Measurements from ENCODE around the gene MCHR2. TPM values are rescaled to one million over a fixed set of nuclear protein-coding genes. Genes with fewer than 3 reads are reported as not detected.

MCHR2 gene
- total RNA-seq, 1 experiment from 2014 or later, result not detected

DNA sequence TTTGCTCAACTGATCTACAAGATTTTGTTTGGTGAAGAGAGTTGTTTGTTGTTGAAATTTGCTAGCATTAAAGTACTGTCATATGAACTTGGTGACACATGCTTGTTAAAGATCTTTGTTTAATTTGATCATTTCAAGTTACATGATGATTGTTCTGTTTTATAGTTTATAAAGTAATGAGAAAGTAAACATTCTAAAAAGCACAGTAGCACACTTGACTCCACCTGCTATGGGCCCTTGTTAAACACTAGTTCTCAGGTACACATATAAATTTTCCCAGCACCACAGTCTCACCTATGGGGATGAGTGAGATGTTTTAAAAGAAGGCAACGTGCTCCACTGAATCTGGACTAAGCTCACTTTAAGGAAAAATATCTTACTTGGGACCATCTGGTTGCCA is 14.1 kb downstream of the MCHR2 start:
- H3K9me3 Mint-ChIP-seq (ENCODE audit: unreplicated experiment), result no peaks in the 10 kb centered on the region
- DNase-seq, result no peak
- no peaks in the 10 kb centered on the region for H3K4me1 Mint-ChIP-seq (ENCODE audit: low read depth, unreplicated experiment)
- no peak overlapping the region for H3K4me3 ChIP-seq (ENCODE audit: low read depth, low read length)
- no peaks in the 10 kb centered on the region for H3K4me1 ChIP-seq
- POLR2A ChIA-PET, result no interaction called here
- no peak overlapping the region for H3K4me3 Mint-ChIP-seq (ENCODE audit: unreplicated experiment)
- H3K27me3 Mint-ChIP-seq (ENCODE audit: insufficient read depth, unreplicated experiment), result no peaks in the 10 kb centered on the region
- TF ChIP-seq, protein P1, sequence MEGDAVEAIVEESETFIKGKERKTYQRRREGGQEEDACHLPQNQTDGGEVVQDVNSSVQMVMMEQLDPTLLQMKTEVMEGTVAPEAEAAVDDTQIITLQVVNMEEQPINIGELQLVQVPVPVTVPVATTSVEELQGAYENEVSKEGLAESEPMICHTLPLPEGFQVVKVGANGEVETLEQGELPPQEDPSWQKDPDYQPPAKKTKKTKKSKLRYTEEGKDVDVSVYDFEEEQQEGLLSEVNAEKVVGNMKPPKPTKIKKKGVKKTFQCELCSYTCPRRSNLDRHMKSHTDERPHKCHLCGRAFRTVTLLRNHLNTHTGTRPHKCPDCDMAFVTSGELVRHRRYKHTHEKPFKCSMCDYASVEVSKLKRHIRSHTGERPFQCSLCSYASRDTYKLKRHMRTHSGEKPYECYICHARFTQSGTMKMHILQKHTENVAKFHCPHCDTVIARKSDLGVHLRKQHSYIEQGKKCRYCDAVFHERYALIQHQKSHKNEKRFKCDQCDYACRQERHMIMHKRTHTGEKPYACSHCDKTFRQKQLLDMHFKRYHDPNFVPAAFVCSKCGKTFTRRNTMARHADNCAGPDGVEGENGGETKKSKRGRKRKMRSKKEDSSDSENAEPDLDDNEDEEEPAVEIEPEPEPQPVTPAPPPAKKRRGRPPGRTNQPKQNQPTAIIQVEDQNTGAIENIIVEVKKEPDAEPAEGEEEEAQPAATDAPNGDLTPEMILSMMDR (IDR thresholded peaks at IDR 0.05; ENCODE audit: insufficient read depth in 1 of 2, low read depth in 1 of 2, low read length in 1 of 2, severe bottlenecking in 1 of 2, unreplicated experiment in 1 of 2), result no peak
- no peak overlapping the region for H3K27ac Mint-ChIP-seq (ENCODE audit: unreplicated experiment)
- BruUV-seq (replicated peaks), result no TSS peak
- H3K36me3 ChIP-seq (ENCODE audit: control insufficient read depth, insufficient read depth, low read length), result no peaks in the 10 kb centered on the region
- intact Hi-C loops (cut with micrococcal nuclease; ENCODE audit: unreplicated experiment), result no loop called here
- H3K36me3 Mint-ChIP-seq (ENCODE audit: insufficient read depth, unreplicated experiment), result no peaks in the 10 kb centered on the region
- CTCF ChIA-PET, result no interaction called here
- no peaks in the 10 kb centered on the region for H3K9me3 ChIP-seq
- no peaks in the 10 kb centered on the region for H3K27me3 ChIP-seq (replicated peaks; ENCODE audit: control insufficient read depth, insufficient read depth, low read length)

DNA sequence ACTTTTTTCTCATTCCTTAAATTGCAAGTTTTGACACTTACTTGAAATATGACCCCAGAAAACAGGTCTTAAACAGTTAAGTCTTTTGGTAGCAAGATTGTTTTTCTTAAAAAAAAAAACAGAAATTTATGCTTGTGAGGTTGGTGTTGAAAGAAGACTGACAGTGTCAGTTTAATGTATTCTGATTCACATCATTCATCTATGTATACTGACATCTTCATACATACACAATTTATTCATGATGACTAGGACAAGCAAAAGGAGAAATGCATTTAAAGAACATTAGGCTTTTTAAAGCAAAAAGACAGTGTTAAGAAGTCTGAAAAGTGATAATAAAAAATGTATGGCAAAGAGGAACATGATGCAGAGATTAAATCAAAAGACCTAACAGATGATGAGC is 27.0 kb downstream of the MCHR2 start:
- Histone ChIP-seq H3K4me1 (no peaks in the 10 kb centered on the region), H3K36me3 (ENCODE audit: control insufficient read depth, insufficient read depth, low read length) (no peaks in the 10 kb centered on the region), H3K4me3 (ENCODE audit: low read depth, low read length) (no peak overlapping the region), H3K9me3 (no peaks in the 10 kb centered on the region), H3K27me3 (replicated peaks; ENCODE audit: control insufficient read depth, insufficient read depth, low read length) (no peaks in the 10 kb centered on the region)
- no TSS peak for BruUV-seq (replicated peaks)
- Mint-ChIP-seq H3K9me3 (ENCODE audit: unreplicated experiment) (no peaks in the 10 kb centered on the region), H3K27ac (ENCODE audit: unreplicated experiment) (no peak overlapping the region), H3K27me3 (ENCODE audit: insufficient read depth, unreplicated experiment) (no peaks in the 10 kb centered on the region), H3K36me3 (ENCODE audit: insufficient read depth, unreplicated experiment) (no peaks in the 10 kb centered on the region), H3K4me1 (ENCODE audit: low read depth, unreplicated experiment) (no peaks in the 10 kb centered on the region), H3K4me3 (ENCODE audit: unreplicated experiment) (no peak overlapping the region)
- TF ChIP-seq, protein P1 (IDR thresholded peaks at IDR 0.05; ENCODE audit: insufficient read depth in 1 of 2, low read depth in 1 of 2, low read length in 1 of 2, severe bottlenecking in 1 of 2, unreplicated experiment in 1 of 2), result no peak
- POLR2A ChIA-PET, result no interaction called here
- CTCF ChIA-PET, result no interaction called here
- intact Hi-C loops (cut with micrococcal nuclease; ENCODE audit: unreplicated experiment), result no loop called here
- DNase-seq, result no peak

- no peak for DNase-seq
- Histone ChIP-seq H3K4me1 (no peaks in the 10 kb centered on the region), H3K4me3 (ENCODE audit: low read depth, low read length) (no peak overlapping the region), H3K9me3 (peaks cover 5% of the 10 kb centered on the region), H3K27me3 (replicated peaks; ENCODE audit: control insufficient read depth, insufficient read depth, low read length) (no peaks in the 10 kb centered on the region), H3K36me3 (ENCODE audit: control insufficient read depth, insufficient read depth, low read length) (no peaks in the 10 kb centered on the region)
- Mint-ChIP-seq H3K27ac (ENCODE audit: unreplicated experiment) (no peak overlapping the region), H3K4me3 (ENCODE audit: unreplicated experiment) (no peak overlapping the region), H3K36me3 (ENCODE audit: insufficient read depth, unreplicated experiment) (no peaks in the 10 kb centered on the region), H3K27me3 (ENCODE audit: insufficient read depth, unreplicated experiment) (no peaks in the 10 kb centered on the region), H3K9me3 (ENCODE audit: unreplicated experiment) (peaks cover 15% of the 10 kb centered on the region), H3K4me1 (ENCODE audit: low read depth, unreplicated experiment) (no peaks in the 10 kb centered on the region)
- BruUV-seq (replicated peaks), result no TSS peak
- CTCF ChIA-PET, result no interaction called here
- intact Hi-C loops (cut with micrococcal nuclease; ENCODE audit: unreplicated experiment), result no loop called here
- TF ChIP-seq, protein P1 (IDR thresholded peaks at IDR 0.05; ENCODE audit: insufficient read depth in 1 of 2, low read depth in 1 of 2, low read length in 1 of 2, severe bottlenecking in 1 of 2, unreplicated experiment in 1 of 2), result no peak
- POLR2A ChIA-PET, result no interaction called here
Observed at GRCh38 chr6:99960027-99960426, 34.0 kb downstream of the MCHR2 start.

Data from Caco-2 (cell line).